Measurements from ENCODE around the gene RIPK4.

- TF ChIP-seq CTCF (conservative IDR thresholded peaks at IDR 0.05) (no peak), ZFX (IDR thresholded peaks at IDR 0.05) (no peak)
Observed at GRCh38 chr21:41771625-41771945, 4.7 kb upstream of the RIPK4 start.
